Activated T-cell treated with anti-CD3 and anti-CD28 coated beads, Interleukin-2, amount 50 U/mL, for 48 hours (primary cell): ENCODE results near the gene OR2AT4.
"Not testable (repeated sequence)": the region's sequence is repeated elsewhere in the genome, so short reads cannot be mapped to it uniquely, and the experiment has no call there.

Experiments used
- DNase-seq, 2 experiments: peaks; one replicate each; pipeline ENCODE4 v3.0.0-alpha.2; 2020

OR2AT4 gene

DNA sequence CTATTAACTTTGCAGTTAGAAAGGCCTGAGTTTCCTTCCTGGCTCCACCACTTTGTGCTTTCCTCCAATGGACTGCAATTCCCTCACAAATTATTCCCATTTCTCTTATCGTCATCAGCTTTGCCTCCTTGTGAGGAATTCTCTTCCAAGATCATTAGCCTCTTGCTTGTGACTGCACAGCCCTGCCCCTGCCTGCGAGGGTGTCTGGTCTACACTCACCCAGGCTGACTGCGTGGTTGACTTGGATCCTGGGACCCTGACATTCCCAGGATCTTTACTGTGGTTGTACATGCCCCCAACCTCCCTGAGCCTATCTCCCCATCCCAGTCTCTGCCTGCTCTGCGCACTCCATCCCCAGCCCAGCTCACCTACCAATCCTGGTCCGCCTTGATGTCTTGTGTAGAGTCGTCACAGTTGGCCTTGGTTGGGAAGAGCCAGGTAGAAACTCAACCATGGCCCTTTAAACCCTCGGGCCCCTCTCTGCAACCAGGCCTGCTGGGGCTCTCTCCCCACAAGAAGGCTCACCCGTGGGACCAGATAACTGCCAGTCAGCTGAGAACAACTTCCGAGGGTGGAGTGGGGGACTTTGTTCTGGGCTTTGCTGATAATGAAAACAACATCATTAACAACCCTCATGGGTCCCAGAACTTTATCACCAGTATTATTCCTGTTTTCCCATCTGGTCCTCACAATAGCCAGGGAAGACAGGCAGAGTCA, at the start of gene OR2AT4:
TSS of gene OR2AT4 (minus strand) at position 421 of the 717 bp plus-strand sequence.
- DNase-seq = no peak

- no peak for DNase-seq
Measured at GRCh38 chr11:75145972-75146519, 49.4 kb upstream of the OR2AT4 start.

- no peak for DNase-seq
Measured at GRCh38 chr11:75145196-75145971, 48.7 kb upstream of the OR2AT4 start.

DNA sequence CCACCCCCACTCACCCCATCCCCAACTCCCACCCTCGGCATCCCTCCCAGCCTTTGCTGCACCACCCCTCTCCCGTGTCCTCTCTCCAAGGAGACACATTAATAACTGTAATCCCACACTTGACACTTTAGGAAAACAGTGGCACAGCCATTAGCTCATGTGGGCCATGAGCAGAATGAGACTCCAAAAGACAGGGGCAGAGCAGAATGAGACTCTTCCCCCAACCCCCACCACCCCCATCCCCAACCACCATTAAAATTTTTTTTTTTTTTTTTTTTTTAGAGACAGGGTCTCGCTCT, 48.0 kb upstream of the OR2AT4 start:
- DNase-seq = no peak

- DNase-seq = no peak
Measured at GRCh38 chr11:75143420-75143731, 46.7 kb upstream of the OR2AT4 start.

DNA sequence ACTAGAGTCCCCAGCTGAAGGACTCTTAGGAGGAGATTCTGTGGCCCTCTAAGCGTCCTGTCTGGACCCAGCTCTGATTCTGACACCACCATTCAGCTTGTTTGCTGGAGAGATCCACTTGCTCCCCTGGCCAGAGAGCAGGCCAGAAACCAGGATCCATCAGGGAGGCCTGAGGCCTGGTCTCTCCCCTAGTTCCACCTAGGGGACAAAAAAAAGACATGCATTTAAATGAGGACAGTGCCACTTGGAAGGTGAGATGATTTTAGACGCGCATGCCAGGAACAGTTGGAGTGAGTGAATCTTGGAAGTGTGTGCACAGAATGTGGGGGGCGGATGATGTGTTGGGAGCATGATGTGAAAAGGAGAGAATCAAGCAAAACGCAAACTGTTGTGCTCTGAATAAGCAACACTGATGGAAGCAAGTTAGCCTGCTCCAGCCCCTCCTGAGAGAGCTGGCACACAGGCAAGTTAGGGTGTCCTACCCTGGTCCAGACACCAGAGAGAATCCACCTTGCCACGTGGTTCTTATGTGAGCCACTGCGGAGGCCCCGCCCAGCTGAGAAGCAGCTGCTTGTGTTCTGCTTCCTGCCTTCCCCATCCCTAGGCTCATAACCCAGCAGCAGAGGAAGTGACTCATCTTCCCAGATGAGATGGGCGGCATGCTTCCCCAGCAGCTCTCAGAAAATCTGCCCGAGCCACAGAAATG, 46.2 kb upstream of the OR2AT4 start:
- DNase-seq = peak; percentile 76 to 81

GRCh38 chr11:75141166-75141565, 44.5 kb upstream of the OR2AT4 start:
- DNase-seq = no peak

DNA sequence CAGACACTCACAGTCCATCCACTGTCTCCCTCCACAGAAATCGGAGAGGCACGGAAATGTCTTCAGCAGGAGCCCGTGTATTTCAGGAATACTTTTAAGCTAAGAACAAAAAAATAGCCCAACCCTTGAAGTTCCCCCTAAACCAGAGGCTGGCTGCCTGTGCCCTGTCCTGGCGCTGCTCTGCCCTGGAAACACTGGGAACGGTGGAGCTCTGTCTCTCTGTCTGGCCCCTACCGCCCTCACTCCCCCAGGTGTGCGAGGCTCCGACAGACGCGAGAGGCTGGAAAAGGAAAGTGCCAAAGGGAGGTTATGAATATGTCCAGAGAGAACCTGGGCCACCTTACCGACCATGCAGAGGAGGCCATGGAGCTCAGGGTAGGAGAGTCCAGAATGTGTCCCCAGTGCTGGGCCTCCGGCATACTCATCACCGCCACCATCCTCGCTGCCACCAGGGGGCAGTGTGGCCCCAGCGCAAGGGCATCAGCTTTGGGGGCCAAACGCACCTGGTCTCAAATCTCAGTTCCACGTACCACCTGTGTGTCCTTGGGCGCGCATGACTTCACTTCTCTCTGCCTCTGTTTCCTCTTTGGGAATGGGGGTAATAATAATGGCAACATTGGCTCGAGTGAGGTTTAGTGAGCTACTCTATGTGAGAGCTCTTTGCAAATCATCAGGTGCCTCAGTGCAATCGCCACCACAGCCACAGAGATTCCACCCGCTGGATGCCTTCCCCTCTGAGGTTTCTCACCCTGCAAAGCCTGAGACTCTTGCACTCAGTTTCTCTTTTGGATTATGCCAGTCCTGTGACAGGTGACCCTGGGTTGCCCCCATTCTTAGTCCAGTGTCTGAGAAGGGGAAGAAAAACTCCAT, 43.8 kb upstream of the OR2AT4 start:
- peak; percentile 87 to 88 for DNase-seq

DNA sequence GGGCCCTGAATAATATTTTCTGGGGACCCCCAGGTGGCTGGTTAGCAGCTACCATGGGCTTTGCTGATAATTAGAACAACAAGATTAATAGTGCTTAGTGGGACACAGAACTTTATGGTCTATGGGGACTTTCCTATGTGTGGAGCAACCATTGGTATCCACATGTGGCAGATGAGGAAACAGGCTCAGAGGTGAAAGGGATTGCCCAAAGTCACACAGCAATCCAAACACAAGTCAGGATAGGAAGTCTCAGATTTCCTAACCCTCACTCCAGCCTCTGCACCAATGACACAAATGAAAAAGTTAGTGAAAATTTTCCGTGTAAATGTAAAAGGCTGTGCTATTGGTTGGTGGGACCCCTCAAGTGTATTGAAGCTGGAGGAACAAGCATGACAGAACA, 39.0 kb upstream of the OR2AT4 start:
- DNase-seq = no peak

DNA sequence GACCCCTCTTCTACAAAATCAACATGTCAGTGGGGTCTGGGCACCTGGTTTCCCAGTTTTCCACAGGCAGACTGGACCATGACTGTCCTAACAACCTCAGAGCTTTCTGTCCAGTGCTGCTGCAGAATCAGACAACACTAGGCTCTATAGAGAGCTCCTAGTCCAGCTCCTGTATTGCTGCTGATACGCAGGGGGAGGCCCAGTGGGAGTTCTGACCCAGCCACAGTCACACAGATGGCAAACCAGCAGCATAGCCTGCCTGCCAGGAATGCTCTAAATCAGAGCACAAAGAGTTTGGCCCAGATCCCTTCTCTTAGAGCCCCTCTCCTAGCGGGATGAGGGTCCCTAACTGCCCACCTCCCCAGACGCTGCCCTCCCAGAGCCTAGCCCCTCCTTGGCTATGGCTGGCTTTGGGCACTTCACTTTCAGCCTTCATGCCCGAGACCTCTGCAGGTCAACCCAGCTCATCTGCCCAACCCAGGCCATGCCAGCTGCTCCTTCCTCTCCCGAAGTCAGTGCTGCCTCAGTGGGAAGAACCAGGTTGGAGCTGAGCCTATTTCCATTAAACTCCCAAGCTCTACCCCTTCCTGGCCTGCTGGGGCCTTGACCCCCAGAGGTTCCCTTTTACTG, 38.5 kb upstream of the OR2AT4 start:
- DNase-seq = no peak

DNA sequence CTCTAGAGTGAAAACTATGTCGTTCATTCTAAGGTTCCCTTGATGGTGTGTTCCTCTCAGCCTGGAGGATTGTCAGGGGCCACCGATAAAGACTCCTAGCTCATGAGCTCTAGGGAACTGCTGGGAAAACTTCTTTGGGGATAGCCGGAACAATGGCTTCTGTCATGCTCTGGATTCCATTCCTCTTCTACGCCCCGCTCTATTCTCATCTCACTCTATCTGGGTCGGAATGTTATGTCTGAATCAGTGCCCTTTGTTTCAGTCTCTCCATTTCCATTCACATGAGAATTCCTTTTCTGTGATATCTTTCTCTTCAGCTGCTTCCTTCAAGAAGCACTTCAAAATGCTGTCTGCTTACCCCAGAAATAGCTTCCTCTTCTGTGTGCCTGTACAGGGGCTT, 37.3 kb upstream of the OR2AT4 start:
- DNase-seq = no peak

DNA sequence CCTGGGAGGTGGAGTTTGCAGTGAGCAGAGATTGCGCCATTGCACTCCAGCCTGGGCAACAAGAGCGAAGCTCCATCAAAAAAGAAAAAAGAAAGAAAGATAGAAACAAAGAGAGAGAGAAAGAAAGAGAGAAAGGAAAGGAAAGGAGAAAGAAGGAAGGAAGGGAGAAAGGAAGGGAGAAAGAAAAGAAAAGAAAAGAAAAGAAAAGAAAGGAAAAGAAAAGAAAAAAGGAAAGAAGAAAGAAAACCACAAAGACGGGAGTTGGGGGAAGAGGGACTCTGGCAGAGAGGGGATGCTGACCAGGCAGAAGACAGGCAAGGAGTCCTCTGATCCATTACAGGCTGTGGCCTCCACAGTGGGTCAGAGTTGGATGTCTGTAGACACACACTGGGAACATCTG, 35.4 kb upstream of the OR2AT4 start:
- no peak for DNase-seq

DNA sequence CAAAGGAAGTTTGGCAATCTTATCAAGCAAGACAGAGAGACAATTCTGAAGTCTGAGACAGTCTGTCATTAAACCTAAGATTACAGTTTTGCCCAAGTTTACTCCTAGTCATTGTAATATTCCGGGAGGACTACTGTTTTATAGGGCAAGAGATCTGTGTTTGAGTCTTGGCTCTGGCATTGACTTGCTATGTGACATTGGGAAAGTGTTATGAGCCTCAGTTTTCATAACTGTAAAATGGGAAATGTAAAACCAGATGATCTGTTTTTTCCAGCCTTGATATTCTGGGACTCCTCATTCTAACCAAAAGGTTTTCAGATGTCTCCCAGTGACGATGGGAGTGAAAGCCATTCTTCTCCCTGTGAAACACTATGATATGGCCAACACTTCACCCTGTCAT, 29.9 kb upstream of the OR2AT4 start:
- DNase-seq = no peak

- no peak for DNase-seq
Measured at GRCh38 chr11:75118577-75118976, 21.9 kb upstream of the OR2AT4 start.

DNA sequence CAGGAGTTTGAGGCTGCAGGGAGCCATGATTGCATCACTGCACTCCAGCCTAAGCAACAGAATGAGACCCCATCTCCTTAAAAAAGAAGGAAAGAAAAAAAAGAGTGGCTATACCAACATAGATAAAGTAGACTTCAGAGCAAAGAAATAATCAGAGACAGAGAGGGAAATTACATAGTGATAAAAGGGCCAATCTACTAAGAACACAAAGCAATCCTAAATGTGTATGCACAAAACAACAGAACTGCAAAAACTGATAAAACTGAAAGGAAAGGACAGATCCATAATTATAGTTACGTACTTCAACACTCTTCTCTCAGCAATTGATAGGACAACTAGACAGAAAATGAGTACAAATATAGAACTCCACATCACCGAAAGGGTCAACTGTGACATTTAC, 17.8 kb upstream of the OR2AT4 start:
- no peak for DNase-seq

DNA sequence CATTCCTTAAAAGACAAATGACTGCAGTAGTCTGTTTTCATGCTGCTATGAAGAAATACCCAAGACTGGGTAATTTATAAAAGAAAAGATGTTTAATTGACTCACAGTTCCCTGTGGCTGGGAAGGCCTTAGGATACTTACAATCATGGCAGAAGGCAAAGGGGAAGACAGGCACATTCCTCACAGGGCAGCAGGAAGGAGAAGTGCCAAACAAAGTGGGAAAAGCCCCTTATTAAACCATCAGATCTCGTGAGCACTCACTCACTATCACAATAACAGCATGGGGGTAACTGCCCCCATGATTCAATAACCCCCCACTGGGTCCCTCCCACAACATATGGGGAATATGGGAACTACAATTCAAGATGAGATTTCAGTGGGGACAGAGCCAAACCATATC, 16.4 kb upstream of the OR2AT4 start:
- DNase-seq = no peak

GRCh38 chr11:75112200-75112599, 15.5 kb upstream of the OR2AT4 start:
- DNase-seq = no peak

DNA sequence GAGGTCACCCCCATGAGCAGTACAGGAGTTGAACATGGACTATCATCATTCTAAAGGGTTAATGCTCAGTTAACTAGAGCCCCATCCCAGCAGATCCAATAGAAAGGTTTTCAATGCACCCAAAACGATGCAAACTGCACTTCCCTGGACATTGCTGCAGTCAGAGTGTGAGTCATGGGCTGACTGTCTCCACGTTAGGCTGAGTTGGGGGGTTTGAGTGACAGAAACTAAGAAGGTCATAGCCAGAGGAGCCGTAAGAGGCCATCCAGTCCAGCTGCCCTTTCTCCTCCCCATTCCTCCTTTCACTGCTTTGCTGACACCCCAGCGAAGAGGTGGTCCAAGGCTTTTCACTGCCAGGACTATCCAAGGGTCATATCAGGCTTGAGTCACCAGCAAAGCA, 10.5 kb upstream of the OR2AT4 start:
- DNase-seq = no peak

DNA sequence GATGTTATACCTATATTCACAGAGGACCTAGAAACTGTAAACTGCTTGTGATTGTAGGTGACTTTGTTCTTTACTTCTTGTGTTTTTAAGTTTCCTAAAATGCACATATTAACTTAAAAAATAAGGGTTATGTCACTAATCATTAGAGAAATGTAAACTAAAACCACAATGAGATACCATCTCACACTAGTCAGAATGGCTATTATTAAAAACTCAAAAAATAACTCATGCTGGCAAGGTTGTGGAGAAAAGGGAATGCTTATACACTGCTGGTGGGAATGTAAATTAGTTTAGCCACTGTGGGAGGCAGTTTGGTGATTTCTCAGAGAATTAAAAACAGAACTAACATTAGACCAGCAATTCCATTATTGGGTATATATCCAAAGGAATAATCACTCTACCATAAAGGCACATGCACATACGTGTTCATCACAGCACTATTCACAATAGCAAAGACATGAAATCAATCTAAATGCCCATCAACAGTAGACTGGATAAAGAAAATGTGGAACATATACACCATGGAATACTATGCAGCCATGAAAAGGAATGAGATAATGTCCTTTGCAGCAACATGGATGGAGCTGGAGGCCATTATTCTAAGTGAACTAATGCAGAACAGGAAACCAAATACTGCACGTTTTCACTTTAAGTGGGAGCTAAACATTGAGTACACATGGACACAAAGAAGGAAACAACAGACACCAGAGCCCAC, 9.4 kb upstream of the OR2AT4 start:
- not testable (repeated sequence) for DNase-seq

GRCh38 chr11:75105462-75105925, 8.8 kb upstream of the OR2AT4 start:
- DNase-seq = no peak

DNA sequence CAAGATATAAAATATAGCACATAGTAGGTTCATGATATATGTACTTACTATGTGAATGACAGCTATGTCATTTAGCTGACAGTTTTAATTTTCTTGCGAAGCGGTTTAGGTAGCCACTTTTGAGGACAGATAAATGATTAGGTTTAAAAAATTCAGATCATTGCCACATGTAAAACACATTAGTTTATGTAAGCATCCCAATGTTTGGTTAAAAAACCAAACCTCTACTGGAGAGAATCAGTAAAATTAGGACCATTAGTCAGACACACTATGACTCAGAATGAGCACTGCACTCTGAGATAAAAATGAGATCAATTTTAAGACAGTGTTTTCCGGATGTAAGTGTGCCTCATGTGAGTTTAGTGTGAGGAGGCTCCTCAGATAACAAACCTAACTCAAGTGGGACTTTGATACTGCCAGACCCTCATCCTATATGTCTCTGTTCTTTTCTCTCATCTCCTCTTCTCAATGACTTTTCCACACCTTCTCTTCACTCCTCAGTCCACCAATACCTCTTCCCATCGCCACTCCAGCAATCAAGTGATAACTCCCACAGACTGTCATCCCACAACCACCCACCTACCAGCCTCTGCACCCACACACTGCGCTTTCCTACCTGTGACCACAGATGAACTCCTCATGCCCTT, 6.8 kb upstream of the OR2AT4 start:
- peak; percentile 28 to 29 for DNase-seq
